GM18526 (cell line): Measurements from ENCODE around the gene TUBB8B.
"Not testable (repeated sequence)": the region's sequence is repeated elsewhere in the genome, so short reads cannot be mapped to it uniquely, and the experiment has no call there.

Source experiments
- POLR2A ChIP-seq: IDR thresholded peaks from 3 replicates; pipeline ENCODE4 v1.6.1; 2011; ENCODE audit not compliant: insufficient read length; ENCODE audit errors: extremely low read depth

Gene TUBB8B

DNA sequence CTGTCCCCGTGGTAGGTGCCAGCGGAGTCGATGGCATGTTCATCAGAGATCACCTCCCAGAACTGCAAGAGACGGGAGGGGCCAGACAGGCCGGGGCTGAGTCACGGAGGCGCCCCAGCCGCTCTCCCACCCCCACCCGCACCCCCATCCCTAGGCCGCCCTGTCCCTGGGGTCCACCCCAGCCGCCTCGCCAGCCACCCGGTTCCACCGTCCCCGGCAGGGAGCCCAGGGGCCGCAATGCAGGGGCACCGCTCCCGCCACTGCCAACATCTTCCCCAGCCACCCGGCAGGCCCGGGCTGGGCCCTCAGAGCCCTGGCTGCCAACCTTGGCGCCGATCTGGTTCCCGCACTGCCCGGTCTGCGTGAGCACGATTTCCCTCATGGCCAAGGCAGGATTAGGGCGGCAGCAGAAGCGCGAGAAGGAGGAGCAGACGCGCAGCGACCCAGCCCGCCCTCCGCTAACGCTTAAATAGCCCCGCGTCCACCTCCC lies at the start of gene TUBB8B:
Gene TUBB8B, minus strand, starts transcription at position 440 of the 490 bp plus-strand sequence. Its CDS starts 58 bp downstream, at position 382.
- TF ChIP-seq POLR2A, result not testable (repeated sequence)
